Measurements from ENCODE around the gene MS4A12. TPM values are rescaled to one million over a fixed set of nuclear protein-coding genes. Genes with fewer than 3 reads are reported as not detected.

The MS4A12 gene
- total and polyA plus RNA-seq, 7 donors: 0.41 to 427 (median 379) TPM; not detected in 3

GRCh38 chr11:60457576-60457975 is 35.0 kb upstream of the MS4A12 start:
- intact Hi-C loops (cut with DNase I): no loop called here
- WGBS, 2 donors: 60 to 86% methylated on average over 3 of the region's 3 CpGs

GRCh38 chr11:60459345-60459744 is 33.2 kb upstream of the MS4A12 start:
- Histone ChIP-seq H3K27ac (no peak overlapping the region), H3K4me1 (no peaks in the 10 kb centered on the region), H3K9me3 (no peaks in the 10 kb centered on the region), H3K36me3 (no peaks in the 10 kb centered on the region), H3K4me3 (no peak overlapping the region), H3K27me3 (no peaks in the 10 kb centered on the region)
- intact Hi-C loops (cut with DNase I): no loop called here
- 78 to 92% methylated on average over 1 of the region's 1 CpG for WGBS, 2 donors
- DNase-seq: no peak
- TF ChIP-seq POLR2A (IDR thresholded peaks at IDR 0.05) (no peak), EP300 (IDR thresholded peaks at IDR 0.05) (no peak), CTCF (IDR thresholded peaks at IDR 0.05) (no peak), POLR2AphosphoS5 (IDR thresholded peaks at IDR 0.05) (no peak)

More at GRCh38 chr11:60457576-60457975, 35.0 kb upstream of the MS4A12 start:
- H3K4me1 ChIP-seq: no peaks in the 10 kb centered on the region
- no peaks in the 10 kb centered on the region for H3K9me3 ChIP-seq
- no peak overlapping the region for H3K4me3 ChIP-seq
- H3K36me3 ChIP-seq: no peaks in the 10 kb centered on the region
- no peak for DNase-seq
- no peaks in the 10 kb centered on the region for H3K27me3 ChIP-seq
- H3K27ac ChIP-seq: no peak overlapping the region
- TF ChIP-seq POLR2A (IDR thresholded peaks at IDR 0.05) (no peak), EP300 (IDR thresholded peaks at IDR 0.05) (no peak), POLR2AphosphoS5 (IDR thresholded peaks at IDR 0.05) (no peak), CTCF (IDR thresholded peaks at IDR 0.05) (no peak)

GRCh38 chr11:60468829-60469228 is 23.7 kb upstream of the MS4A12 start:
- Histone ChIP-seq H3K27ac (no peak overlapping the region), H3K4me3 (no peak overlapping the region), H3K9me3 (no peaks in the 10 kb centered on the region), H3K36me3 (no peaks in the 10 kb centered on the region), H3K27me3 (no peaks in the 10 kb centered on the region), H3K4me1 (no peaks in the 10 kb centered on the region)
- intact Hi-C loops (cut with DNase I): no loop called here
- TF ChIP-seq POLR2A (IDR thresholded peaks at IDR 0.05) (no peak), CTCF (IDR thresholded peaks at IDR 0.05) (no peak), EP300 (IDR thresholded peaks at IDR 0.05) (no peak), POLR2AphosphoS5 (IDR thresholded peaks at IDR 0.05) (no peak)
- DNase-seq: no peak
- whole genome bisulfite sequencing, 2 donors: 67 to 84% methylated on average over 2 of the region's 2 CpGs

GRCh38 chr11:60469723-60470122 is 22.9 kb upstream of the MS4A12 start:
- WGBS, 2 donors: 63 to 79% methylated on average over 2 of the region's 2 CpGs
- H3K27ac ChIP-seq: no peak overlapping the region
- intact Hi-C loops (cut with DNase I): no loop called here
- no peaks in the 10 kb centered on the region for H3K4me1 ChIP-seq
- no peak for DNase-seq
- no peaks in the 10 kb centered on the region for H3K27me3 ChIP-seq
- H3K9me3 ChIP-seq: no peaks in the 10 kb centered on the region
- H3K36me3 ChIP-seq: no peaks in the 10 kb centered on the region
- TF ChIP-seq POLR2AphosphoS5 (IDR thresholded peaks at IDR 0.05) (no peak), POLR2A (IDR thresholded peaks at IDR 0.05) (no peak), CTCF (IDR thresholded peaks at IDR 0.05) (no peak), EP300 (IDR thresholded peaks at IDR 0.05) (no peak)
- no peak overlapping the region for H3K4me3 ChIP-seq

- WGBS, 2 donors: 39 to 72% methylated on average over 6 of the region's 6 CpGs
- Histone ChIP-seq H3K36me3 (no peaks in the 10 kb centered on the region), H3K4me3 (no peak overlapping the region), H3K9me3 (no peaks in the 10 kb centered on the region), H3K27me3 (no peaks in the 10 kb centered on the region), H3K27ac (no peak overlapping the region), H3K4me1 (no peaks in the 10 kb centered on the region)
- TF ChIP-seq POLR2A (IDR thresholded peaks at IDR 0.05) (no peak), CTCF (IDR thresholded peaks at IDR 0.05) (no peak), EP300 (IDR thresholded peaks at IDR 0.05) (peak in 2 of 4 donors; percentile 24 to 56), POLR2AphosphoS5 (IDR thresholded peaks at IDR 0.05) (peak in 1 of 4 donors; percentile 45)
- no peak for DNase-seq
- intact Hi-C loops (cut with DNase I): no loop called here
Observed at GRCh38 chr11:60477035-60477445, 15.5 kb upstream of the MS4A12 start.
